DLD1 (cell line): ENCODE data around the gene RAX.
"Not testable (repeated sequence)": the region's sequence is repeated elsewhere in the genome, so short reads cannot be mapped to it uniquely, and the experiment has no call there.

Source experiments
- in situ Hi-C: cut with HindIII; loops from 2 replicates; pipeline ENCODE4 v1.10.0; 2017; ENCODE audit warnings: low sequenced_read_pairs

Gene RAX

GRCh38 chr18:59273759-59274532 is 692 bp upstream of the RAX start:
- in situ Hi-C loops, result no loop called here

GRCh38 chr18:59272221-59272888 is 899 bp downstream of the RAX start:
- in situ Hi-C loops, result no loop called here

- in situ Hi-C loops, result no loop called here
Observed at GRCh38 chr18:59271606-59272220, 1.5 kb downstream of the RAX start.

- in situ Hi-C loops, result no loop called here
Observed at GRCh38 chr18:59270689-59271257, 2.5 kb downstream of the RAX start.

- in situ Hi-C loops, result no loop called here
Observed at GRCh38 chr18:59269563-59270119, 3.6 kb downstream of the RAX start.

GRCh38 chr18:59268721-59269562 is 4.3 kb downstream of the RAX start:
- in situ Hi-C loops, result no loop called here

- in situ Hi-C loops, result no loop called here
Observed at GRCh38 chr18:59268127-59268720, 5.0 kb downstream of the RAX start.

- in situ Hi-C loops, result no loop called here
Observed at GRCh38 chr18:59267503-59268126, 5.6 kb downstream of the RAX start.

- in situ Hi-C loops, result no loop called here
Observed at GRCh38 chr18:59266886-59267502, 6.3 kb downstream of the RAX start.

GRCh38 chr18:59266459-59266858 is 6.8 kb downstream of the RAX start:
- in situ Hi-C loops, result no loop called here

- in situ Hi-C loops, result no loop called here
Observed at GRCh38 chr18:59265974-59266369, 7.3 kb downstream of the RAX start.

- in situ Hi-C loops, result no loop called here
Observed at GRCh38 chr18:59265246-59265973, 7.8 kb downstream of the RAX start.

GRCh38 chr18:59264651-59265245 is 8.5 kb downstream of the RAX start:
- in situ Hi-C loops, result no loop called here

- in situ Hi-C loops, result no loop called here
Observed at GRCh38 chr18:59264121-59264571, 9.1 kb downstream of the RAX start.

GRCh38 chr18:59263661-59264060 is 9.6 kb downstream of the RAX start:
- in situ Hi-C loops, result no loop called here

GRCh38 chr18:59262243-59262642 is 11.0 kb downstream of the RAX start:
- in situ Hi-C loops, result not testable (repeated sequence)

GRCh38 chr18:59261842-59262241 is 11.4 kb downstream of the RAX start:
- in situ Hi-C loops, result not testable (repeated sequence)

- in situ Hi-C loops, result not testable (repeated sequence)
Observed at GRCh38 chr18:59255491-59255890, 17.8 kb downstream of the RAX start.
